Skeletal muscle satellite cell (primary cell): Measurements from ENCODE around the gene CDK4. TPM values are rescaled to one million over a fixed set of nuclear protein-coding genes. Genes with fewer than 3 reads are reported as not detected.

Experiments
- H3K27me3 ChIP-seq: 2 replicates; pipeline ENCODE4 v1.7.0; 2013; ENCODE audit warnings: low read length; ENCODE audit not compliant: control insufficient read depth, insufficient read depth
- H3K36me3 ChIP-seq: 2 replicates; pipeline ENCODE4 v1.7.0; 2013; ENCODE audit warnings: mild to moderate bottlenecking, control low read depth, low read length; ENCODE audit not compliant: insufficient read depth
- H3K4me1 ChIP-seq: 2 replicates; pipeline ENCODE4 v1.7.0; 2013; ENCODE audit warnings: low read length; ENCODE audit not compliant: control insufficient read depth, insufficient read depth
- H3K4me2 ChIP-seq: 2 replicates; pipeline ENCODE4 v1.7.0; 2013; ENCODE audit warnings: mild to moderate bottlenecking, low read length
- H3K4me3 ChIP-seq: 2 replicates; pipeline ENCODE4 v1.7.0; 2013; ENCODE audit warnings: low read length
- H3K9ac ChIP-seq: 2 replicates; pipeline ENCODE4 v1.7.0; 2013; ENCODE audit warnings: mild to moderate bottlenecking, low read depth, low read length, moderate library complexity
- H3K9me3 ChIP-seq: replicated peaks from 2 replicates; pipeline ENCODE4 v1.7.0; 2013; ENCODE audit warnings: mild to moderate bottlenecking, control low read depth, low read length
- total RNA-seq: library from RNA; depleted of rRNA; stranded (reverse); fragments of >200 nt; gene quantifications from 2 replicates; pipeline ENCODE4 v1.2.3, GENCODE V29; 2012; rRNA removed

CDK4 gene
- total RNA-seq: 157 and 178 TPM in 2 replicates

- peaks cover 31% of the 10 kb centered on the region for H3K27me3 ChIP-seq
- peak within 1 kb of the TSS; percentile 96 for H3K4me2 ChIP-seq
- H3K4me3 ChIP-seq: peak within 1 kb of the TSS; percentile 85
- H3K36me3 ChIP-seq: peaks cover 30% of the 10 kb centered on the region
- H3K9ac ChIP-seq: peak within 1 kb of the TSS; percentile 90
- H3K4me1 ChIP-seq: peaks cover 22% of the 10 kb centered on the region
- no peaks in the 10 kb centered on the region for H3K9me3 ChIP-seq
These were observed at the start of gene CDK4 for GRCh38 chr12:57751788-57752667. Gene CDK4 (minus strand): TSS chr12:57752310. CDS start chr12:57751717, 593 bp downstream.

- no peaks in the 10 kb centered on the region for H3K27me3 ChIP-seq
- H3K36me3 ChIP-seq: peaks cover 53% of the 10 kb centered on the region
- no peak overlapping the region for H3K9ac ChIP-seq
- H3K4me1 ChIP-seq: no peaks in the 10 kb centered on the region
- H3K4me3 ChIP-seq: no peak overlapping the region
- H3K4me2 ChIP-seq: no peak overlapping the region
- no peaks in the 10 kb centered on the region for H3K9me3 ChIP-seq
These were observed 48.9 kb upstream of the CDK4 start for GRCh38 chr12:57800965-57801364.

- H3K27me3 ChIP-seq: no peaks in the 10 kb centered on the region
- H3K36me3 ChIP-seq: peaks cover 54% of the 10 kb centered on the region
- H3K9me3 ChIP-seq: no peaks in the 10 kb centered on the region
- H3K4me2 ChIP-seq: no peak overlapping the region
- no peak overlapping the region for H3K4me3 ChIP-seq
- no peak overlapping the region for H3K9ac ChIP-seq
- peaks cover 11% of the 10 kb centered on the region for H3K4me1 ChIP-seq
These were observed 45.8 kb upstream of the CDK4 start for GRCh38 chr12:57797933-57798332.

DNA sequence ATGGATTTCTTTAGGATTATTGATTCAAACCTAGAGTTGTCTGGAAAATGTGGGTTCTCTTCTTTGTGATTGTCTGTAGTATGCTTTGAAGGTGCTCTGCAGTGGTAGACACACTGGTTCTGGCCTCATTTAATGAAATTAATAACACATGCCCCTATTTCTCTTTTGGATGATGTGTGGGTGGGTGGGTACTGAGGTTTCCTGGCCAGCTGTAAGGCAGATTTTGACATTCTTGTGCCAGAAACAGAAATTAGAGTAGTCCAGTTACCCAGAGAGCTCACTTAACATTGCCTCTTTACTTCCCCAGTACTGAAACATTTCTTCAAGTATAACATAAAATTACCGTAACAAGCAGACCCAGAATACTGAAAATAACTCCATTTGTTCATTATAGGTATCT is 44.9 kb upstream of the CDK4 start:
- Histone ChIP-seq H3K9ac (no peak overlapping the region), H3K27me3 (no peaks in the 10 kb centered on the region)

GRCh38 chr12:57795354-57795753 is 43.2 kb upstream of the CDK4 start:
- Histone ChIP-seq H3K9ac (no peak overlapping the region), H3K4me3 (no peak overlapping the region), H3K4me2 (no peak overlapping the region), H3K36me3 (peaks cover 54% of the 10 kb centered on the region), H3K4me1 (peaks cover 11% of the 10 kb centered on the region), H3K27me3 (no peaks in the 10 kb centered on the region), H3K9me3 (no peaks in the 10 kb centered on the region)

More for the DNA sequence above, 44.9 kb upstream of the CDK4 start:
- Histone ChIP-seq H3K4me2 (no peak overlapping the region), H3K4me1 (peaks cover 11% of the 10 kb centered on the region), H3K9me3 (no peaks in the 10 kb centered on the region), H3K4me3 (no peak overlapping the region), H3K36me3 (peaks cover 54% of the 10 kb centered on the region)

DNA sequence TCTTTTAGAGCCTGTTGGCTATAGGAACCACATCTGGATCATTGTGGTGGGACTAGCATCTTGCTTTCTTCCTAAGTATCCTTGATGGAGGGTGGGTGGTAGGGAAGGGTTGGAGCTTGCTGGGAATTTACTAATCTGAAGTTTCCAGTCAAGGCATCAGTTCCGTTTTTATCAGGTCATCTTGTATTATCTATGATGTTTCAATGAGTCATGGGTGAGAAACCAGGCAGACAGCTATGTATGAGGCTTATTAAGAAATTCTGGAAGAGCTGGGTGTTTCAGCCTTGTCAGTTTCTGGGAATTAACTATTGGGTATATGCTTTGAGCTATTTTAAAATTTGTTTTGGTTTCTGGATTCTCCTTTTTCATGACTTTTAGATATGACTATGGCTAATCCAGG is 41.8 kb upstream of the CDK4 start:
- Histone ChIP-seq H3K4me2 (peak overlapping the region; percentile 39), H3K27me3 (no peaks in the 10 kb centered on the region), H3K9me3 (no peaks in the 10 kb centered on the region), H3K4me3 (no peak overlapping the region), H3K4me1 (peaks cover 11% of the 10 kb centered on the region), H3K9ac (peak overlapping the region; percentile 45), H3K36me3 (peaks cover 41% of the 10 kb centered on the region)

DNA sequence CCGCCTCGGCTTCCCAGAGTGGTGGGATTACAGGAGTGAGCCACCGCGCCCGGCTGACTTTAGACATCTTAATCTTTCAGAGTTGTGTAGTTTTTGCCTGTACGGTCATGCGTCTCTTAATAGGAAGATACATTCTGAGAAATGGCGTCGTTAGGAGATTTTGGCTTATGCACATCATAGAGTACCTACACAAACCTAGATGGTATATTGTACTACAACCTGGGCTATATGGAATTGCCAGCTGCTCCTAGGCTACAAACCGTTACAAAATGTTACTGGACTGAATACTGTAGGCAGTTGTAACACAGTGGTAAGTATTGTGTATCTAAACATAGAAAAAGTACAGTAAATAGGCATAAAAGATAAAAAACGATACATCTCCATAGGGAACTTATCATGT is 31.8 kb upstream of the CDK4 start:
- H3K4me1 ChIP-seq: peaks cover 3% of the 10 kb centered on the region
- H3K27me3 ChIP-seq: no peaks in the 10 kb centered on the region
- H3K4me3 ChIP-seq: no peak overlapping the region
- H3K36me3 ChIP-seq: peaks cover 32% of the 10 kb centered on the region
- no peak overlapping the region for H3K9ac ChIP-seq
- peak overlapping the region; percentile 49 for H3K4me2 ChIP-seq
- no peaks in the 10 kb centered on the region for H3K9me3 ChIP-seq

GRCh38 chr12:57783466-57783801 is 31.3 kb upstream of the CDK4 start:
- Histone ChIP-seq H3K36me3 (peaks cover 32% of the 10 kb centered on the region), H3K9me3 (no peaks in the 10 kb centered on the region), H3K9ac (peak overlapping the region; percentile 92), H3K4me1 (peaks cover 3% of the 10 kb centered on the region), H3K4me3 (peak overlapping the region; percentile 88), H3K4me2 (peak overlapping the region; percentile 96), H3K27me3 (no peaks in the 10 kb centered on the region)

DNA sequence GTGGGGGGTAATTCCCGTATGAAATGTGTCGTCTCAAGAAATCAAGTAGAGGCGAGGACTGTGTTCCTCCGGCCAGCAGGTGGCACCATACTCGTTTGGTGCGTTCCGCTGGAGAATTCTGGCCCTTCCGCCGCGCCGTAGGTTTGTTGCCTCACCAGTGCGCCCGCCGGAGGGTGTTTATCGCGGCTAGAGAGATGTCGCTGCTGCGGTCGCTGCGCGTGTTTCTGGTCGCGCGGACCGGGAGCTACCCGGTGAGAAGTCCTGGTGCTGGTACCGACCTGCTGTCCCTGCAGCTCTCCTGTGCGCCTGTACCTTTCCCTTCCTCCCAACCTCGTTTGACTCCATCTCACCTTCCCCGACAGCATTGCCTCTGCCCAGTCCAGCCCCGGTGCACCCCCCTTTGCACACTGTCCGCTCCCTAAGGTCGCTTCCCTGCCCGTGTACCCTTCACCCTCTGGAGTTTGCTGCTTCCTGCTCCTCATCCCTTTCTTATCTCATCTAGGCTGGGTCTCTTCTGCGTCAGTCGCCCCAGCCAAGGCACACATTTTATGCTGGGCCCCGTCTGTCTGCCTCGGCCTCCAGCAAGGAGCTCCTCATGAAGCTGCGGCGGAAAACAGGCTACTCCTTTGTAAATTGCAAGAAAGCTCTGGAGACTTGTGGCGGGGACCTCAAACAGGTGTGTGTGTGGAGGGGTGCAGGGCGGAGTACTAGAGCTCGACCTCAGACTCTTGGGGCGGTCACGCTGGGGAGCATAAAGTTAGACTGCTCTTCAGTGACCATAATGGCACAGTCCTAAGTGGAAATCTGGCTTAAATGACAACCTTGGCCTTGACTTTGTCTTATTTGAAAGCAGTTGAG is 30.7 kb upstream of the CDK4 start, which contains the start of gene TSFM:
TSFM (plus strand) TSS at position 180 of the 858 bp plus-strand sequence; CDS start at position 195, 15 bp downstream.
- Histone ChIP-seq H3K9me3 (no peaks in the 10 kb centered on the region), H3K4me1 (peaks cover 3% of the 10 kb centered on the region), H3K27me3 (no peaks in the 10 kb centered on the region), H3K36me3 (peaks cover 32% of the 10 kb centered on the region), H3K9ac (peak within 1 kb of the TSS; percentile 92), H3K4me3 (peak within 1 kb of the TSS; percentile 88), H3K4me2 (peak within 1 kb of the TSS; percentile 96)

DNA sequence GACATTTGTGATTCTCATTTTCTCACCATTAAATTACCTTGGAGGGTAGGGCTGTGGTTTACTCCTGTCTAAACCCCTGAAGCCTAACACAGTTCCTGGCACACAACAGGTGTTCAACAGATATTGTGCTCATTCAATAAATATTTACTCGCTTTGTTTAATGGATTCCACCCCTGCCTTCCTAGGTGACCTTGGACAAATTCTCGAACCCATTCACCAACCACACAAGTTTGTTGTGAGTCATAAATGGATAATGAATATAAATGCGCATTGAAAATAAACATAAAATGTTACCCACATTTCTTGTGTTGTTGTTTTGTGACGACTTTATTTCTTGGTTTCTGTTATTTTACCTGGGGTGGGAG is 30.1 kb upstream of the CDK4 start:
- Histone ChIP-seq H3K4me2 (peak overlapping the region; percentile 20), H3K4me3 (no peak overlapping the region), H3K9me3 (no peaks in the 10 kb centered on the region), H3K4me1 (peaks cover 3% of the 10 kb centered on the region), H3K36me3 (peaks cover 29% of the 10 kb centered on the region), H3K27me3 (no peaks in the 10 kb centered on the region), H3K9ac (no peak overlapping the region)

- Histone ChIP-seq H3K4me2 (no peak overlapping the region), H3K4me1 (peaks cover 3% of the 10 kb centered on the region), H3K9me3 (no peaks in the 10 kb centered on the region), H3K4me3 (no peak overlapping the region), H3K9ac (no peak overlapping the region), H3K27me3 (no peaks in the 10 kb centered on the region), H3K36me3 (peaks cover 25% of the 10 kb centered on the region)
These were observed 29.7 kb upstream of the CDK4 start for GRCh38 chr12:57781801-57782200.
